HEK293T (cell line): ENCODE data around the gene AASS.

ENCODE experiments used
- ARNT ChIP-seq: fragments of 450-650 bp; IDR thresholded peaks from 2 replicates; pipeline ENCODE4 v1.6.1; 2017; ENCODE audit warnings: mild to moderate bottlenecking
- BHLHE40 ChIP-seq: fragments of 450-650 bp; IDR thresholded peaks from 2 replicates; pipeline ENCODE4 v1.6.1; 2016; ENCODE audit warnings: mild to moderate bottlenecking, moderate library complexity, borderline replicate concordance
- CTBP1 ChIP-seq: fragments of 450-650 bp; IDR thresholded peaks from 2 replicates; pipeline ENCODE4 v1.6.1; 2016; ENCODE audit warnings: borderline replicate concordance
- HDGF ChIP-seq: fragments of 450-650 bp; IDR thresholded peaks from 2 replicates; pipeline ENCODE4 v1.6.1; 2017; ENCODE audit warnings: antibody characterized with exemption, borderline replicate concordance
- LEF1 ChIP-seq: fragments of 450-650 bp; IDR thresholded peaks from 2 replicates; pipeline ENCODE4 v1.6.1; 2017; ENCODE audit warnings: mild to moderate bottlenecking, borderline replicate concordance
- NFRKB ChIP-seq: fragments of 450-650 bp; IDR thresholded peaks from 2 replicates; pipeline ENCODE4 v1.6.1; 2016; ENCODE audit warnings: mild to moderate bottlenecking, moderate library complexity
- PKNOX1 ChIP-seq: fragments of 450-650 bp; IDR thresholded peaks from 2 replicates; pipeline ENCODE4 v1.6.1; 2016
- SP1 ChIP-seq: fragments of 450-650 bp; IDR thresholded peaks from 2 replicates; pipeline ENCODE4 v1.6.1; 2017
- SUZ12 ChIP-seq: fragments of 450-650 bp; IDR thresholded peaks from 2 replicates; pipeline ENCODE4 v1.6.1; 2016; ENCODE audit warnings: mild to moderate bottlenecking
- TARDBP ChIP-seq: fragments of 450-650 bp; IDR thresholded peaks from 2 replicates; pipeline ENCODE4 v1.6.1; 2016
- ZNF384 ChIP-seq: fragments of 450-650 bp; IDR thresholded peaks from 2 replicates; pipeline ENCODE4 v1.6.1; 2016

GRCh38 chr7:122040147-122040546, 103.9 kb downstream of the AASS start:
- TF ChIP-seq SP1: no peak
- TF ChIP-seq PKNOX1: no peak
- TF ChIP-seq LEF1: no peak
- no peak for TF ChIP-seq HDGF
- no peak for TF ChIP-seq TARDBP
- TF ChIP-seq CTBP1: no peak
- no peak for TF ChIP-seq SUZ12
- no peak for TF ChIP-seq BHLHE40
- no peak for TF ChIP-seq ARNT
- no peak for TF ChIP-seq NFRKB
- TF ChIP-seq ZNF384: no peak
